Measurements from ENCODE around the gene IRS1.

The IRS1 gene

GRCh38 chr2:226799211-226799975 is at the start of gene IRS1:
IRS1 (minus strand) TSS chr2:226799820; CDS start chr2:226798738, 1,082 bp downstream.
- TF ChIP-seq EZH2phosphoT487 (IDR thresholded peaks at IDR 0.05; ENCODE audit: low read depth): no peak
- TF ChIP-seq CTCF (IDR thresholded peaks at IDR 0.05; ENCODE audit: low read depth, low read length): no peak
- no peaks in the 10 kb centered on the region for H4K20me1 ChIP-seq (ENCODE audit: insufficient read depth, low read length)
- H3K27ac ChIP-seq (ENCODE audit: low read length): peak within 1 kb of the TSS; percentile 15
- H3K79me2 ChIP-seq (ENCODE audit: low read length): no peaks in the 10 kb centered on the region
- H3K4me3 ChIP-seq (ENCODE audit: low read length): peak within 1 kb of the TSS; percentile 96
- H3K4me1 ChIP-seq (ENCODE audit: low read length): peaks cover 8% of the 10 kb centered on the region; the same call in 1 of the 2 replicates
- H3K9me3 ChIP-seq (ENCODE audit: insufficient read depth, low read length): no peaks in the 10 kb centered on the region
- H3K36me3 ChIP-seq (replicated peaks; ENCODE audit: low read depth, low read length): no peaks in the 10 kb centered on the region
- peak within 1 kb of the TSS; percentile 96 for H3K4me2 ChIP-seq (ENCODE audit: low read length)
- H3K9ac ChIP-seq (ENCODE audit: low read length): peak within 1 kb of the TSS; percentile 80
- H3K27me3 ChIP-seq (ENCODE audit: low read depth, low read length): peaks cover 2% of the 10 kb centered on the region; the same call in 1 of the 2 replicates
- H2AFZ ChIP-seq (ENCODE audit: low read depth, low read length): peak within 1 kb of the TSS; percentile 85

- Histone ChIP-seq H2AFZ (ENCODE audit: low read depth, low read length) (no peak overlapping the region), H3K36me3 (replicated peaks; ENCODE audit: low read depth, low read length) (no peaks in the 10 kb centered on the region), H3K4me1 (ENCODE audit: low read length) (peaks cover 6% of the 10 kb centered on the region; the same call in 1 of the 2 replicates), H3K27me3 (ENCODE audit: low read depth, low read length) (no peaks in the 10 kb centered on the region), H3K79me2 (ENCODE audit: low read length) (no peaks in the 10 kb centered on the region), H3K27ac (ENCODE audit: low read length) (no peak overlapping the region), H3K4me2 (ENCODE audit: low read length) (no peak overlapping the region), H3K4me3 (ENCODE audit: low read length) (no peak overlapping the region), H3K9me3 (ENCODE audit: insufficient read depth, low read length) (no peaks in the 10 kb centered on the region), H3K9ac (ENCODE audit: low read length) (no peak overlapping the region), H4K20me1 (ENCODE audit: insufficient read depth, low read length) (no peaks in the 10 kb centered on the region)
- no peak for TF ChIP-seq EZH2phosphoT487 (IDR thresholded peaks at IDR 0.05; ENCODE audit: low read depth)
- TF ChIP-seq CTCF (IDR thresholded peaks at IDR 0.05; ENCODE audit: low read depth, low read length): no peak
These were observed 49.7 kb upstream of the IRS1 start for GRCh38 chr2:226849349-226849748.

- H3K27me3 ChIP-seq (ENCODE audit: low read depth, low read length): no peaks in the 10 kb centered on the region
- no peaks in the 10 kb centered on the region for H3K9me3 ChIP-seq (ENCODE audit: insufficient read depth, low read length)
- H3K9ac ChIP-seq (ENCODE audit: low read length): no peak overlapping the region
- H3K27ac ChIP-seq (ENCODE audit: low read length): no peak overlapping the region
- TF ChIP-seq EZH2phosphoT487 (IDR thresholded peaks at IDR 0.05; ENCODE audit: low read depth) (no peak), CTCF (IDR thresholded peaks at IDR 0.05; ENCODE audit: low read depth, low read length) (no peak)
- no peak overlapping the region for H2AFZ ChIP-seq (ENCODE audit: low read depth, low read length)
- H3K4me2 ChIP-seq (ENCODE audit: low read length): no peak overlapping the region
- peaks cover under 1% of the 10 kb centered on the region for H3K36me3 ChIP-seq (replicated peaks; ENCODE audit: low read depth, low read length)
- no peak overlapping the region for H3K4me3 ChIP-seq (ENCODE audit: low read length)
- no peaks in the 10 kb centered on the region for H3K79me2 ChIP-seq (ENCODE audit: low read length)
- H4K20me1 ChIP-seq (ENCODE audit: insufficient read depth, low read length): peaks cover 3% of the 10 kb centered on the region; the same call in 1 of the 2 replicates
- peaks cover 17% of the 10 kb centered on the region for H3K4me1 ChIP-seq (ENCODE audit: low read length)
These were observed 47.9 kb upstream of the IRS1 start for GRCh38 chr2:226847511-226847910.

GRCh38 chr2:226847090-226847489 is 47.5 kb upstream of the IRS1 start:
- Histone ChIP-seq H3K4me3 (ENCODE audit: low read length) (no peak overlapping the region), H3K27ac (ENCODE audit: low read length) (no peak overlapping the region), H3K27me3 (ENCODE audit: low read depth, low read length) (no peaks in the 10 kb centered on the region), H3K36me3 (replicated peaks; ENCODE audit: low read depth, low read length) (peaks cover 2% of the 10 kb centered on the region), H3K9ac (ENCODE audit: low read length) (no peak overlapping the region), H2AFZ (ENCODE audit: low read depth, low read length) (no peak overlapping the region), H3K4me1 (ENCODE audit: low read length) (peaks cover 19% of the 10 kb centered on the region), H4K20me1 (ENCODE audit: insufficient read depth, low read length) (peaks cover 3% of the 10 kb centered on the region; the same call in 1 of the 2 replicates), H3K9me3 (ENCODE audit: insufficient read depth, low read length) (no peaks in the 10 kb centered on the region), H3K4me2 (ENCODE audit: low read length) (no peak overlapping the region), H3K79me2 (ENCODE audit: low read length) (no peaks in the 10 kb centered on the region)
- TF ChIP-seq CTCF (IDR thresholded peaks at IDR 0.05; ENCODE audit: low read depth, low read length): no peak
- no peak for TF ChIP-seq EZH2phosphoT487 (IDR thresholded peaks at IDR 0.05; ENCODE audit: low read depth)
